Parathyroid adenoma (tissue), 2 donors: ENCODE data around the gene NKX3-2.

Experiments
- H2AFZ ChIP-seq: fragments of 300-600 bp; sonication (generic); one replicate; pipeline ENCODE4 v1.7.0; 2017; ENCODE audit warnings: antibody characterized with exemption, mild to moderate bottlenecking
- H3K27ac ChIP-seq: fragments of 300-600 bp; sonication (generic); one replicate; pipeline ENCODE4 v1.7.0; 2017
- H3K27me3 ChIP-seq: fragments of 300-600 bp; sonication (generic); one replicate; pipeline ENCODE4 v1.7.0; 2017; ENCODE audit warnings: low read length; ENCODE audit not compliant: control insufficient read depth, insufficient read depth
- H3K36me3 ChIP-seq: fragments of 300-600 bp; sonication (generic); one replicate; pipeline ENCODE4 v1.7.0; 2017; ENCODE audit warnings: low read length; ENCODE audit not compliant: control insufficient read depth, insufficient read depth
- H3K4me1 ChIP-seq: fragments of 300-600 bp; sonication (generic); one replicate; pipeline ENCODE4 v1.7.0; 2017; ENCODE audit warnings: control low read depth
- H3K4me2 ChIP-seq: fragments of 300-600 bp; sonication (generic); one replicate; pipeline ENCODE4 v1.7.0; 2017; ENCODE audit warnings: low read length
- H3K4me3 ChIP-seq: fragments of 300-600 bp; sonication (generic); one replicate; pipeline ENCODE4 v1.7.0; 2017; ENCODE audit warnings: low read depth, low read length
- H3K79me2 ChIP-seq: fragments of 300-600 bp; sonication (generic); one replicate; pipeline ENCODE4 v1.7.0; 2017; ENCODE audit warnings: control low read depth
- H3K9ac ChIP-seq: fragments of 300-600 bp; sonication (generic); one replicate; pipeline ENCODE4 v1.7.0; 2017; ENCODE audit warnings: mild to moderate bottlenecking
- H3K9me3 ChIP-seq: fragments of 300-600 bp; sonication (generic); one replicate; pipeline ENCODE4 v1.7.0; 2017; ENCODE audit warnings: low read length; ENCODE audit not compliant: control insufficient read depth
- TF ChIP-seq, protein P1 (sequence below): fragments of 300-600 bp; sonication (generic); IDR thresholded peaks from one replicate; pipeline ENCODE4 v1.7.0; 2017; ENCODE audit warnings: antibody characterized with exemption, mild to moderate bottlenecking
- donor health status: primary hyperparathyroidism.

The NKX3-2 gene

GRCh38 chr4:13540446-13541175, 3.7 kb downstream of the NKX3-2 start:
- no peak overlapping the region for H2AFZ ChIP-seq
- H3K9me3 ChIP-seq: no peaks in the 10 kb centered on the region
- H3K36me3 ChIP-seq: no peaks in the 10 kb centered on the region
- peaks cover 4% of the 10 kb centered on the region for H3K27me3 ChIP-seq
- no peak overlapping the region for H3K4me3 ChIP-seq
- H3K4me2 ChIP-seq: no peak overlapping the region
- no peak overlapping the region for H3K27ac ChIP-seq
- TF ChIP-seq, protein P1, sequence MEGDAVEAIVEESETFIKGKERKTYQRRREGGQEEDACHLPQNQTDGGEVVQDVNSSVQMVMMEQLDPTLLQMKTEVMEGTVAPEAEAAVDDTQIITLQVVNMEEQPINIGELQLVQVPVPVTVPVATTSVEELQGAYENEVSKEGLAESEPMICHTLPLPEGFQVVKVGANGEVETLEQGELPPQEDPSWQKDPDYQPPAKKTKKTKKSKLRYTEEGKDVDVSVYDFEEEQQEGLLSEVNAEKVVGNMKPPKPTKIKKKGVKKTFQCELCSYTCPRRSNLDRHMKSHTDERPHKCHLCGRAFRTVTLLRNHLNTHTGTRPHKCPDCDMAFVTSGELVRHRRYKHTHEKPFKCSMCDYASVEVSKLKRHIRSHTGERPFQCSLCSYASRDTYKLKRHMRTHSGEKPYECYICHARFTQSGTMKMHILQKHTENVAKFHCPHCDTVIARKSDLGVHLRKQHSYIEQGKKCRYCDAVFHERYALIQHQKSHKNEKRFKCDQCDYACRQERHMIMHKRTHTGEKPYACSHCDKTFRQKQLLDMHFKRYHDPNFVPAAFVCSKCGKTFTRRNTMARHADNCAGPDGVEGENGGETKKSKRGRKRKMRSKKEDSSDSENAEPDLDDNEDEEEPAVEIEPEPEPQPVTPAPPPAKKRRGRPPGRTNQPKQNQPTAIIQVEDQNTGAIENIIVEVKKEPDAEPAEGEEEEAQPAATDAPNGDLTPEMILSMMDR: no peak
- no peaks in the 10 kb centered on the region for H3K4me1 ChIP-seq
- no peak overlapping the region for H3K9ac ChIP-seq
- H3K79me2 ChIP-seq: no peaks in the 10 kb centered on the region

- no peak overlapping the region for H3K9ac ChIP-seq
- no peaks in the 10 kb centered on the region for H3K9me3 ChIP-seq
- no peak overlapping the region for H3K4me3 ChIP-seq
- peaks cover 4% of the 10 kb centered on the region for H3K27me3 ChIP-seq
- no peak overlapping the region for H3K4me2 ChIP-seq
- H2AFZ ChIP-seq: no peak overlapping the region
- H3K79me2 ChIP-seq: no peaks in the 10 kb centered on the region
- no peak overlapping the region for H3K27ac ChIP-seq
- H3K4me1 ChIP-seq: no peaks in the 10 kb centered on the region
- TF ChIP-seq, protein P1: no peak
- no peaks in the 10 kb centered on the region for H3K36me3 ChIP-seq
These were observed 4.5 kb downstream of the NKX3-2 start for GRCh38 chr4:13539619-13540445.

DNA sequence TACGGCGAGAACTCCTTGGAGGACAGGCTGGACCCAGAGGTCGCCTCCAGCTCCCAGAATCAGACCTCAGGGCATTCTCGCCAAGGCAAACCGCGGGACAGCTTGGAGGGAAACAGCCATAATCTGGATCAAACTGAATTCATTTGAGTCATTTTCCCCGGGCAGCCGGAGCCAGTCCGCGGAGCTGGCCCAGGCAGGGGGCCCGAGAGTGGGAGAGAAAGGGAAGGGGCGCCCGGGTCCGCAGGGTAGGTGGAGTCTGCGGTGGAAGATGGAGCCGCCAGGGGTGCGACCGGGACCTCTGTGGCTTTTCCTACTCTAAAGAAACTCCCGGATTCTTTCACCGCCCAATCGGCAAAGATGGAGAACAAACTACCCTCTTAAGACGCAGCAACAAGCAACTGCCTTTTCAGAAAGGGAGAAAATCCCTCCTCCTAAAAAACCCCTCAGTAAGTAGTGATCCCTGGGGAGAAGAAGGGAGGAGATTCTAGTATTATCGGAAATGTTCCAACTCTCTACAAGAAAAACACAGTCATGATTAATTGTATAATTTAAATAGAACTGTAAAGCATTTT, 5.2 kb downstream of the NKX3-2 start:
- no peaks in the 10 kb centered on the region for H3K36me3 ChIP-seq
- H3K27me3 ChIP-seq: peaks cover 4% of the 10 kb centered on the region
- H3K4me2 ChIP-seq: no peak overlapping the region
- no peaks in the 10 kb centered on the region for H3K4me1 ChIP-seq
- H3K9me3 ChIP-seq: no peaks in the 10 kb centered on the region
- no peak overlapping the region for H2AFZ ChIP-seq
- no peak overlapping the region for H3K27ac ChIP-seq
- H3K4me3 ChIP-seq: no peak overlapping the region
- H3K79me2 ChIP-seq: no peaks in the 10 kb centered on the region
- no peak overlapping the region for H3K9ac ChIP-seq
- TF ChIP-seq, protein P1: no peak

- H3K9me3 ChIP-seq: no peaks in the 10 kb centered on the region
- H3K36me3 ChIP-seq: no peaks in the 10 kb centered on the region
- H3K27me3 ChIP-seq: peaks cover 4% of the 10 kb centered on the region
- H3K9ac ChIP-seq: no peak overlapping the region
- no peak overlapping the region for H2AFZ ChIP-seq
- H3K4me2 ChIP-seq: no peak overlapping the region
- H3K79me2 ChIP-seq: no peaks in the 10 kb centered on the region
- TF ChIP-seq, protein P1: no peak
- H3K4me3 ChIP-seq: no peak overlapping the region
- H3K4me1 ChIP-seq: no peaks in the 10 kb centered on the region
- H3K27ac ChIP-seq: no peak overlapping the region
These were observed 5.8 kb downstream of the NKX3-2 start for GRCh38 chr4:13538427-13538973.
